GM19467 (cell line): ENCODE data around the gene CCDC116.
"Not testable (repeated sequence)": the region's sequence is repeated elsewhere in the genome, so short reads cannot be mapped to it uniquely, and the experiment has no call there.

Source experiments
- ATAC-seq: cut with Tn5 transposase; IDR thresholded peaks from one replicate; pipeline ENCODE4 v1.9.1; 2021; ENCODE audit warnings: mild to moderate bottlenecking, moderate library complexity; ENCODE audit not compliant: unreplicated experiment

The CCDC116 gene, protein sequence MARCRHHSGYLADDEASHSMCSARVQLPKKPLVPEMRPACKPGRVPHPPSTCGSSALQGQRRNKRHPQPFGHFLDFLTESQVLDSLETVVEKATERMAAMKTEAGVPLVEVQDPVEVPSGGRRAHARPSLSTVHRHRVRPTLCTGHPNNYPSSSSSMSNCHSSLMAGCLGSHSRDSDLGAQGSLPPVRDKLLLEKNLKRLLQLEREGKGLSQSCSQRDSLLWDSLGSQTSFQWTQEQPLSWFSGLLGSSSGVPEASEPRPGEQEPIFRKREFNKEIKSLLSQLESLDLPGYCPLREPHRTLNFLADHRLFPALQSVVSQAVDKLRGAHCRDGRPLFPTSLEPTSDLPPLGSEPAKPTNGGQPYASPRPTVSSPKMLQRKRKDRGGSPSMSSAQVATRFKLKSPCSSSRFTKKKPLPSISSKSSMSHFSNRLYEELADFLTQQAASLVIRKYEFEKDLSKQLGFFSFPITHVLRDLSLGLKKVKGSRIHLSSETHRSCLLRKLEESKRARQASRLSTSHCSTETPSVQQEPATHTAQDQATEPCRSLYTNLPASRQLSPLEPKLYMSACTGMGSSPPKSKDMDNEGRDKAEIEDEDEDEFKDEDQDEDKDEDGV

GRCh38 chr22:21632237-21632895 lies at the start of gene CCDC116:
TSS of gene CCDC116 (plus strand) at chr22:21632760. CDS start at chr22:21633182, 422 bp downstream.
- ATAC-seq, result no peak

GRCh38 chr22:21582801-21583740 lies 49.5 kb upstream of the CCDC116 start:
- no peak for ATAC-seq

DNA sequence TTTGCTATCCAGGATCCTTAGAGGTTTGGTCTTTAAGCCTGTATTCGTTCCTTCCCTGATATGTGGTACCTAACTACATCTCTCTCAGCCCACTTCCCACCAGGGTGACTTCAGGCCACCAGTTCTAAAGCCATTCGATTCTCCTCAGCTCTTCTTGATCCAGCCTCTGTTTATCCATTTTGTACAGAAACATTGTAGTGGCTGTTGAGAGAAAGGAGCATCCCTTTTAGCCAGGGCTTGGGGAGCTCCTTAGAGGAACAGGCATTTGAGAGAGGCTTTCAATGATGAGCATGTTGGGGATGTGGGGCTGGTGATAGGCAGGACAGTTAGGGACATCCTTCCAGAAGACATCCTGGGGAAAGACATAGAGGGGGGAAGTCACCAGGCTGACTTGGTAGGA lies 47.2 kb upstream of the CCDC116 start:
- ATAC-seq, result no peak

DNA sequence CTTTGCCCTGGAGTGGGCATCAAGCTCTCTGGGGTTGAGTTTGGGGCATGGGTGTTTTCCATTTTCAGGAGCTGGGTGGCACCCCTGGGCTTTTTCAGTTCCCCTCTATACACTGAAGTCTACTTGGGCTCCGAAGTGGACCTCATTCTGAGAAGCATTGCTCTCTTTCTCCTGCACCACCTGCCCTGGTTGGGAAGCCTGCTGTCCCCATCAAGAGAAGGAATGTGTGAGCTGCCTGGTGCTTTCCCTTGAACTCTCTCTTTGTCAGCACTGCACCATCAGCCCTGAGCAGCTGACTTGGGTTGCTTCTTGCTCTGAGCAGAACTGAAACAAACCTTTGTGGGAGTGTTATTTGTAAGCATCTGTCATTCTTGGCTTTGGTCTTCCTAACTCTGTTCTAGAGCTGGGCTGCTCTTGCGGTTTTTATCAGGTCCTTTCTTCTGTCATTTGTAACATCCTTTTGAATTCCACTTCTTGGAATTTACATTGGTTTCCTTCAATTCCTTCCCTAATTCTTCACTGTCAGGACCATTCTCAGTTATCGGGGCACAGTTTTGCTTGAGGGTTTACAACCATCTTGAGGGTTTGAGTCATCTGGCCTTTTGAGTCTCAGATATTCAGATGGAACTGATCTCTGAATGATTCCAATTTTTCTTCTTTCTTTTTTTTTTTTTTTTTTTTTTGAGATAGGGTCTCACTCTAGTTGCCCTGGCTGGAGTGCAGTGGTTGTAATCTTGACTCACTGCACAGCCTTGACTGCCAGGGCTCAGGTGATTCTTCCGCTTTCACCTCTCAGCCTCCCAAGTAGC lies 44.6 kb upstream of the CCDC116 start:
- ATAC-seq, result peak; percentile 75

GRCh38 chr22:21589396-21589795 lies 43.2 kb upstream of the CCDC116 start:
- ATAC-seq, result no peak

DNA sequence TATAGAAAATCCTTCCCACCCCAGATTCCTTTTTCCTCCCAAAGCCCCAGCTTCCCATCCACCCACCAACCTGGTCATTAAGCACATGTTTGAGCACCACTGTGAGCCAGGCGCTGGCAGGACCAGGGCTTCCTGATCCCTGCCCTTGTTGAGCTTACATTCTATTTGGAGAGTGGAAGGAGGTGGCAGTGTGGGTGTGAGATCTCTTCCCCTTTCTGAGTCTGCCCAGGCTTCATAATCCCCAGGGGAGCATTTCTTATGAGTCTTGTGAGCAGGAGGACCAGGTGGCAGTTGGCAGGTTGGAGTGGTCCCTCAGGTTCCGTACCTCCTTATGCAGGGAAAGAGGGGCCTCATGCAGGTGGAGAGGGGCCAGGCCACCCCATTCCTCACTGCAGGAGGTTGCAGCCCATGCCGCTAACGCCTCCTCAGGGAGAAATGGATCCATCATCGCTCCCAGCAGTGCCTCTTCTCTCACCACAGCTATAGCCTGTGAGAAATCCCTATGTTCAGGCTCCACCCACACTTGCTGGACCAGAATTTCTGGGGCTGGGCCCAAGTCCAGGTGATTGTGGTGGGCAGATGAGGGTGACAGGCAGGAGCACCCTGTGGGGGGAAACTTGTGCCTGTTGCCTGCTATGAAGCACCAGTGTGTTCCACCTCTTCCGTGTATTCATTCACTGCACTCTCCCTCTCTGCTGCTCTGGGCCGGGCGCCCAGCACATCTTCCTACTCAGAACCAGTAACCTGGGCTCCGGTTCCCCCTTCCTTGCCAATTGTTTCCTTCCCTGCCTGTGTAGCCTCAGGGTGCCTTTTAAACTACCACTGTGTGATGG lies 41.5 kb upstream of the CCDC116 start:
- no peak for ATAC-seq

- ATAC-seq, result no peak
Observed at GRCh38 chr22:21591695-21592094, 40.9 kb upstream of the CCDC116 start.

- ATAC-seq, result no peak
Observed at GRCh38 chr22:21592422-21592821, 40.1 kb upstream of the CCDC116 start.

- ATAC-seq, result no peak
Observed at GRCh38 chr22:21593406-21594232, 38.9 kb upstream of the CCDC116 start.

- ATAC-seq, result no peak
Observed at GRCh38 chr22:21594865-21595452, 37.6 kb upstream of the CCDC116 start.

DNA sequence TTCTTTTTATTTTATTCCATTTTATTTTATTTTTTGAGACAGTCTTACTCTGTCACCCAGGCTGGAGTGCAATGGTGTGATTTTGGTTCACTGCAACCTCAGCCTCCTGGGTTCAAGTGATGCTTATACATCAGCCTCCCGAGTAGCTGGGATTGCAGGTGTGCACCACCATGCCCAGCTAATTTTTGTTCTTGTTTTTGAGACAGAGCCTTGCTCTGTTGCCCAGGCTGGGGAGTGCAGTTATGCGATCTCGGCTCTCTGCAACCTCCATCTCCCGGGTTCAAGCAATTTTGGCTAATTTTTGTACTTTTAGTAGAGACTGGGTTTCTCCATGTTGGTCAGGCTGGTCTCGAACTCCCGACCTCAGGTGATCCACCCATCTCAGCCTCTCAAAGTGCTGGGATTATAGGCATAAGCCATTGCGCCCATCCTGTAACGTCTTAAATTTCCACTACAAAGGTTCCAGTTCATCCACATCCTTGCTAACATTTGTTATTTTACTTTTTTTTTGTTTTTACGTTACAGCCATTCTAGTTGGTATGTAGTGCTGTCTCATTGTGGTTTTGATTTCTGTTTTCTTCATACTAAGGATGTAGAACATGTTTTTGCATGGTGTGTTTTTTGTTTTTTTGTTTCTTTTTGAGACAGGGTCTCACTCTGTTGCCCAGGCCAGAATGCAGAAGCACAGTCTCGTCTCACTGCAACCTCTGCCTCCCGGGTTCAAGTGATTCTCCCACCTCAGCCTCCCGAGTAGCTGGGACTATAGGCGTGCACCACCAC lies 36.0 kb upstream of the CCDC116 start:
- not testable (repeated sequence) for ATAC-seq

DNA sequence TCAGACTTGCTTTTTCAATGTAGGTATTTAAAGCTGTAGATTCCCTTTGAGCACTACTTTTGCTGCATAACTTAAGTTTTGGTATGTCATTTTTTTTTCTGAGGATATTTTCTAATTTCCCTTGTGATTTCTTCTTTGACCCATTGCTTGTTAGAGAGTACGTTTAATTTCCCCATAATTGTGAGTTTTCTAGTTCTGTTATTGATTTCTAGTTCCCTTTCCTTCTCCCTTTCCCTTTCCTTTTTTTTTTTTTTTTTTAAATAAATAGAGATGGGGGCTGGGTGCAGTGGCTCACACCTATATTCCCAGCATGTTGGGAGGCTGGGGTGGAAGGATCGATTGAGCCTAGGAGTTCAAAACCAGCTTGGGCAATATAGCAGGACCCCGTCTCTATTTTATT lies 34.3 kb upstream of the CCDC116 start:
- ATAC-seq, result no peak

- ATAC-seq, result no peak
Observed at GRCh38 chr22:21599053-21599893, 33.3 kb upstream of the CCDC116 start.

GRCh38 chr22:21602579-21602978 lies 30.0 kb upstream of the CCDC116 start:
- no peak for ATAC-seq

DNA sequence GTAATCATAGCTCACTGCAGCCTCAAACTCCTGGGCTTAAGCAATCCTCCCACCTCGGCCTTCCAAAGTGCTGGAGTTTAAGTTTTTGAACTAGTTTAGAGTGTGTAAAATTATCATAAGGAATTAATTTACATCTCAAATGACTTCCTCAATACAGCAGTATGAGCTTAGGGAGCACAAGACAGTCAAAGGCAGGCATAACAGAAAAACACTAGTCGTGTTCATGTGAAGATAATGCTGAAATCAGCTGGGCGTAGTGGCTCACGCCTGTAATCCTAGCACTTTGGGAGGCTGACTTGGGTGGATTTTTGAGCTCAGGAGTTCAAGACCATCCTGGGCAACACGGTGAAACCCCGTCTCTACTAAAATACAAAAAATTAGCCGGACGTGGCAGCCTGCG lies 28.6 kb upstream of the CCDC116 start:
- ATAC-seq, result no peak

GRCh38 chr22:21605887-21606564 lies 26.5 kb upstream of the CCDC116 start:
- no peak for ATAC-seq
